ENCODE data around the gene ABR.

GRCh38 chr17:1208966-1209365 is 29.2 kb upstream of the ABR start:
- TF ChIP-seq CTCF (IDR thresholded peaks at IDR 0.05): no peak
- TF ChIP-seq POLR2A (IDR thresholded peaks at IDR 0.05): no peak
